Measurements from ENCODE around the gene ZP1. TPM values are rescaled to one million over a fixed set of nuclear protein-coding genes. Genes with fewer than 3 reads are reported as not detected.
A peak's percentile ranks its signal among the peaks of the same experiment; 100 is the strongest.

The ZP1 gene
- total RNA-seq, 1 experiment from 2014 or later = not detected

GRCh38 chr11:60912851-60913528, 45.6 kb downstream of the ZP1 start:
- H3K4me3 ChIP-seq (ENCODE audit: insufficient read depth, low read depth, low read length) = peak overlapping the region; percentile 59; the same call in 1 of the 2 replicates
- DNase-seq = no peak
- H3K27me3 ChIP-seq (ENCODE audit: control insufficient read depth, insufficient read depth, low read length) = peaks cover 2% of the 10 kb centered on the region; the same call in 1 of the 2 replicates
- H3K36me3 ChIP-seq (replicated peaks; ENCODE audit: control insufficient read depth, insufficient read depth, low read length) = no peaks in the 10 kb centered on the region

DNA sequence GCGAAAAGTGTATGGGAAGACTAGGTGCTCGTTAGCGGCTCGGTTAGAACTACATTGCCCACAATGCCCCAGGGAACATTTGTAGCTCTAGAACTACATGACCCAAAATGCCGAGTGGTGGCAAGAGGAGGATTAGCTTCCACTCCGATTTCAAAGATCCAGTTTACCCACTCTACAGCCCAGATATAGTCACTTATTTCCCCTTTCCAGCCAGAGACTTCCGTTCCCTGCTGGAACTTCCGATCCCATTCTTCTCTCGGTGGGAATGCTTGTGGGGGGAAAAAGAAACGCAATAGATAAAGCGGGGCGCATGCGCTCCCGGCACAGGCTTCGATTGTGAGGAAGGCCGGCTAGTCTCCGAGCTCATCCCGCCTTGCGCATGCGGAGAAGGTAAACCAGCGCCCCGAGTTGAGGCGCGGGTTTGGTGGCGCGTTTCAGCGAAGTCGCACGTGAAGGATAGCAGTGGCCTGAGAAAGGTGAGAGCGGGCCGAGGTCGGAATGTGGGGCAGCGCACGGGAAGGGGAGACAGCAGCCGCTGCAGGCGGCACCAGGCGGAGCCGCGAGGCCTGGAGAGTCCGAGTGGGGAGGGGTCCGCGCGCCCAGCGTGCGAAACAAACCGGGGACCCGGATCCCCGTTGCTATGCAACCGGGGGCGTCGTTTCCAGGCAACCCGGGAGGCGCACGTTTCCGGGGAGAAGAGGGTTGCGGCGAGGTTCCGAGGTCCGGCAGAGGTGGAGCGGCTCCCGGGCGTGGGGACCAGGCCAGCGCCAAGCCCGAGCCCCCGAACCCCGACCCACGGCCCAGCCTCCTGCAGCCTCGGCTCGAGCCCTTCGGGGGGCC, 46.7 kb downstream of the ZP1 start, which contains the start of gene TMEM109:
TSS of gene TMEM109 (plus strand) at position 366 of the 840 bp plus-strand sequence. CDS start 5,536 bp downstream, outside the sequence.
- DNase-seq = peak; percentile 96
- Histone ChIP-seq H3K4me3 (ENCODE audit: insufficient read depth, low read depth, low read length) (peak within 1 kb of the TSS; percentile 59), H3K36me3 (replicated peaks; ENCODE audit: control insufficient read depth, insufficient read depth, low read length) (no peaks in the 10 kb centered on the region), H3K27me3 (ENCODE audit: control insufficient read depth, insufficient read depth, low read length) (peaks cover 1% of the 10 kb centered on the region; the same call in 1 of the 2 replicates)

- Histone ChIP-seq H3K36me3 (replicated peaks; ENCODE audit: control insufficient read depth, insufficient read depth, low read length) (peaks cover 2% of the 10 kb centered on the region), H3K27me3 (ENCODE audit: control insufficient read depth, insufficient read depth, low read length) (peaks cover 1% of the 10 kb centered on the region; the same call in 1 of the 2 replicates), H3K4me3 (ENCODE audit: insufficient read depth, low read depth, low read length) (peak overlapping the region; percentile 59)
- DNase-seq = no peak
Observed at GRCh38 chr11:60914633-60915247, 47.4 kb downstream of the ZP1 start.

- peaks cover under 1% of the 10 kb centered on the region; the same call in 1 of the 2 replicates for H3K27me3 ChIP-seq (ENCODE audit: control insufficient read depth, insufficient read depth, low read length)
- DNase-seq = peak; percentile 85
- peaks cover 4% of the 10 kb centered on the region for H3K36me3 ChIP-seq (replicated peaks; ENCODE audit: control insufficient read depth, insufficient read depth, low read length)
- peak overlapping the region; percentile 59 for H3K4me3 ChIP-seq (ENCODE audit: insufficient read depth, low read depth, low read length)
Observed at GRCh38 chr11:60915248-60915914, 48.0 kb downstream of the ZP1 start.

DNA sequence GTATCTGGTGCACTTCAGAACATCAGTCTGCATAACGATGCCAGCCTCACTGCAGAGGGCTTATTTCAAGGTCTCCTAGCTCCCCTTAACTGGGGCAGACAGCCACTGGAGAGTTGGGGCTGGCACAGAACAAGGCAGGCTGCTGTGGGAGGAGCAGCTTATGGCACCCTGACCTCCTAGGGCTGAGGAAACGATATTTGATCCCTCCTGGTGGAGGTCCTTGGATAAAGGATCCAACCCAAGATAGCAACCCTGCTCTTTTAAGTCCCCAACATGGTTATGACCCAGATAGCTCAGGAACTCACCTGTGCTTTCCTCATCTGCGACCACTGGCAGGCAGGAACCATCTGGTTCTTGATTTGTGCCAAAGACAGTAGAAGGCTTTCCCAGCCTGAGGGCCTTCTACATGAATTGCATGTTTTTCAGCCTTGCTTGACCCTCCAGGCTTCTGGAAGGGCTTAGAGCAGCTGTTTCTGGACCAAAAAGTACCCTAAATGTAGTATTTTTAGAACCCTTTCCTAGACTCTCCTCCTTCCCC, 49.4 kb downstream of the ZP1 start:
- Histone ChIP-seq H3K27me3 (ENCODE audit: control insufficient read depth, insufficient read depth, low read length) (no peaks in the 10 kb centered on the region), H3K4me3 (ENCODE audit: insufficient read depth, low read depth, low read length) (no peak overlapping the region)
- DNase-seq = no peak

DNA sequence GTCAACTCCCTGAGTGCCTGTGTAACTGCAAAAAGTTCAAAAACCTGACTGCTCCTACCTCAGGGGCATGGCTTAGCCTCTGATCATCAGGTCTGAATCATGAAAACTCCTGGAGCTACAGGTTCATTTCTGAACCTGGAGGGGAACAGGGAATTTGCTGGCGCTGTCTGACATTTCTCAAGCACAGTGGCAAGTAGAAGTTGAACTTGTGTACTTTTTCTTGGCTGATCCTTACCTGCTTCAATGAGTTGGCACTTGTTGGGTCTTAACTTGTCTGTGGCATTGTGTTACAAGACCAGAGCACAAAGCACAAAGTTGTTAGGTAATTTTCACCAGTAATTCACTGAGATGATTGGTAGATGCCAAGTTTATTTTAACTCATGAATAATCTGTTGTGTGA, 49.9 kb downstream of the ZP1 start:
- Histone ChIP-seq H3K4me3 (ENCODE audit: insufficient read depth, low read depth, low read length) (no peak overlapping the region), H3K27me3 (ENCODE audit: control insufficient read depth, insufficient read depth, low read length) (no peaks in the 10 kb centered on the region), H3K36me3 (replicated peaks; ENCODE audit: control insufficient read depth, insufficient read depth, low read length) (peaks cover 8% of the 10 kb centered on the region)
- no peak for DNase-seq

More for the DNA sequence above, 49.4 kb downstream of the ZP1 start:
- H3K36me3 ChIP-seq (replicated peaks; ENCODE audit: control insufficient read depth, insufficient read depth, low read length) = peaks cover 8% of the 10 kb centered on the region

GRCh38 chr11:60918251-60918938, 51.1 kb downstream of the ZP1 start:
- no peaks in the 10 kb centered on the region; the same call in 1 of the 2 replicates for H3K27me3 ChIP-seq (ENCODE audit: control insufficient read depth, insufficient read depth, low read length)
- H3K36me3 ChIP-seq (replicated peaks; ENCODE audit: control insufficient read depth, insufficient read depth, low read length) = peaks cover 8% of the 10 kb centered on the region
- no peak for DNase-seq
- H3K4me3 ChIP-seq (ENCODE audit: insufficient read depth, low read depth, low read length) = no peak overlapping the region

DNA sequence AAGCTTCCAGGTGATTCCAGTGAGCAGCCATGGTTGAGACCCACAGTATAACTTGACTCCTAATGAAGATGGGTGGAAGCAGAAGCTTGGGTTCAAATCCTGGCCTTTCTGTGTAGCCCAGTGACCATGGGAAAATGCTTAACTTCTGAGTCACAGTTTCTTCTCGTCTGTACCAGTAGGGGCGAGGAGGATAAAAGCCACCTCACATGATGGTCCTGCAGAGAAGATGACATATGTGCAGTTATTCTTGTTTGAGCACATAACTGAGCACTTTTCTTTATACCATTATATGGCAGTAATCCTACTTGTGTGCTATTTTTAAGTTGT, 51.6 kb downstream of the ZP1 start:
- Histone ChIP-seq H3K36me3 (replicated peaks; ENCODE audit: control insufficient read depth, insufficient read depth, low read length) (peaks cover 8% of the 10 kb centered on the region), H3K27me3 (ENCODE audit: control insufficient read depth, insufficient read depth, low read length) (peaks cover 2% of the 10 kb centered on the region; the same call in 1 of the 2 replicates), H3K4me3 (ENCODE audit: insufficient read depth, low read depth, low read length) (no peak overlapping the region)
- DNase-seq = no peak

DNA sequence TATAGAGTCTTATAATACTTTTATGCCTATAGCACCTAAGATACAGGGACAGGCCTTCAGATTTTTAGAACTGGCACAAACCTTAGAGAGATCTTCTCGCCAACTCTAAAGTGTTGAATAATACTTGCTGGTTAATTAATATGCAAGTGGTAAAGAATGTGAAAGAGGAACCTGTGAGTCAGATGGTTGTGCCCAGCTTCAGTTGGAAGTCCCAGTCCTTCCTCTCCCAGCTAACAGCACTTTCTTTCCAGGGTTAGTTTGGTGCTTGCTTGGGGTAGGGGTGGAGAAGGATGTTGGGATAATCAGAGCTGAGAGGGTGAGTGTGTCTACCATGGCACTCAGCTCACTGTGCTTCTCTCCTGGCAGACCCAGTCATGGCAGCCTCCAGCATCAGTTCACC, 52.0 kb downstream of the ZP1 start:
- Histone ChIP-seq H3K36me3 (replicated peaks; ENCODE audit: control insufficient read depth, insufficient read depth, low read length) (peaks cover 8% of the 10 kb centered on the region), H3K4me3 (ENCODE audit: insufficient read depth, low read depth, low read length) (no peak overlapping the region), H3K27me3 (ENCODE audit: control insufficient read depth, insufficient read depth, low read length) (peaks cover 2% of the 10 kb centered on the region; the same call in 1 of the 2 replicates)
- DNase-seq = no peak

GRCh38 chr11:60919956-60920355, 52.6 kb downstream of the ZP1 start:
- no peak for DNase-seq
- peaks cover 8% of the 10 kb centered on the region for H3K36me3 ChIP-seq (replicated peaks; ENCODE audit: control insufficient read depth, insufficient read depth, low read length)
- H3K27me3 ChIP-seq (ENCODE audit: control insufficient read depth, insufficient read depth, low read length) = peaks cover 3% of the 10 kb centered on the region
- no peak overlapping the region for H3K4me3 ChIP-seq (ENCODE audit: insufficient read depth, low read depth, low read length)

DNA sequence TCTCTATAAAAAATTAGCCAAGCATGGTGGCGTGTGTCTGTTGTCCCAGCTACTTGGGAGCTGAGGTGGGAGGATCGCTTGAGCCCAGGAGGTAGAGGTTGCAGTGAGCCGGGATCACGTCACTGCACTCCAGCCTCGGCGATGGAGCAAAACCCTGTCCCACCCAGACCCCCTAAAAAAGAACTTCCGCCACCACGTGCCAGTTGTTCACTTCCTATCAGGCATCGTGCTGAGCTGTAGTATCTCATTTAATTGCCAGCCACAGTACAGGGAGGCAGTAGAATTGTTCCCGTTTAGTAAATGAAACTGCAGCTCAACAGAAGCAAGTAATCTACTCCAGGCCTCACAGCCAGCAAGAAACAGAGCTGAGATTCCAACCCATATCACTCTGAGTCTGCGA, 53.9 kb downstream of the ZP1 start:
- Histone ChIP-seq H3K36me3 (replicated peaks; ENCODE audit: control insufficient read depth, insufficient read depth, low read length) (peaks cover 8% of the 10 kb centered on the region), H3K27me3 (ENCODE audit: control insufficient read depth, insufficient read depth, low read length) (peaks cover 7% of the 10 kb centered on the region), H3K4me3 (ENCODE audit: insufficient read depth, low read depth, low read length) (no peak overlapping the region)
- DNase-seq = no peak

DNA sequence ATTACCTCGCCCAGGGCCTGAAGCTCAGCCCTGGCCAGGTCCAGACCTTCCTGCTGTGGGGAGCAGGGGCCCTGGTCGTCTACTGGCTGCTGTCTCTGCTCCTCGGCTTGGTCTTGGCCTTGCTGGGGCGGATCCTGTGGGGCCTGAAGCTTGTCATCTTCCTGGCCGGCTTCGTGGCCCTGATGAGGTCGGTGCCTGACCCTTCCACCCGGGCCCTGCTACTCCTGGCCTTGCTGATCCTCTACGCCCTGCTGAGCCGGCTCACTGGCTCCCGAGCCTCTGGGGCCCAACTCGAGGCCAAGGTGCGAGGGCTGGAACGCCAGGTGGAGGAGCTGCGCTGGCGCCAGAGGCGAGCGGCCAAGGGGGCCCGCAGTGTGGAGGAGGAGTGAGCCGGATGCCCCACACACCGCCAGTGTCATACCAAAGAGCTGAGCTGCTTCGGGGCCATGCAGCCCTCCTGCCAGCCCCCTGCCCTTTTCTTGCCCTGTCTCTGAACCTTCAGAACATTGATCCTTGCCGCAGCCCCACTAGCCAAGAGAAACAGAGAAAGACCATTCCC, 54.5 kb downstream of the ZP1 start:
- peaks cover 7% of the 10 kb centered on the region for H3K27me3 ChIP-seq (ENCODE audit: control insufficient read depth, insufficient read depth, low read length)
- no peak for DNase-seq
- H3K4me3 ChIP-seq (ENCODE audit: insufficient read depth, low read depth, low read length) = no peak overlapping the region
- H3K36me3 ChIP-seq (replicated peaks; ENCODE audit: control insufficient read depth, insufficient read depth, low read length) = peaks cover 8% of the 10 kb centered on the region

DNA sequence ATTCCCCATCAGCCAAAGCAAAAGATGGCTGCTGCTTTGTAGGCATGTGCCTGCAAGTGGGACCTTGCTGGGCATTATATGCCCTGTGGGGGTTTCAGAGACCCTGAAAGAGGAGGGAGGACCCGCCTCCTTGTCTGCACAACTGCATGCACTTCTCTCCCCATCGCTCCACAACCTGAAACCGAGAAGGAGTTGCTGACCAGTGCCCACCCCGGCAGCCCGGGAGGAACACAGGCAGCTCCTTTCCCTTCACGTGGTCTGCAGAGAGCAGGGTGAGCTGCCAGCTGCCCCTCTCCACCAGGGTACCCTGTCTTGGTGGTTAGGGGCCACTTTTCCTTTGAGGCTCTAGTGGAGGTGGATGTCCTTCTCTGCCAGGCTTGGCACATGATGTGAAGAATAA, 55.6 kb downstream of the ZP1 start:
- Histone ChIP-seq H3K4me3 (ENCODE audit: insufficient read depth, low read depth, low read length) (no peak overlapping the region), H3K27me3 (ENCODE audit: control insufficient read depth, insufficient read depth, low read length) (peaks cover 7% of the 10 kb centered on the region), H3K36me3 (replicated peaks; ENCODE audit: control insufficient read depth, insufficient read depth, low read length) (peaks cover 8% of the 10 kb centered on the region)
- no peak for DNase-seq
